Measurements from ENCODE around the gene GIT1.

DNA sequence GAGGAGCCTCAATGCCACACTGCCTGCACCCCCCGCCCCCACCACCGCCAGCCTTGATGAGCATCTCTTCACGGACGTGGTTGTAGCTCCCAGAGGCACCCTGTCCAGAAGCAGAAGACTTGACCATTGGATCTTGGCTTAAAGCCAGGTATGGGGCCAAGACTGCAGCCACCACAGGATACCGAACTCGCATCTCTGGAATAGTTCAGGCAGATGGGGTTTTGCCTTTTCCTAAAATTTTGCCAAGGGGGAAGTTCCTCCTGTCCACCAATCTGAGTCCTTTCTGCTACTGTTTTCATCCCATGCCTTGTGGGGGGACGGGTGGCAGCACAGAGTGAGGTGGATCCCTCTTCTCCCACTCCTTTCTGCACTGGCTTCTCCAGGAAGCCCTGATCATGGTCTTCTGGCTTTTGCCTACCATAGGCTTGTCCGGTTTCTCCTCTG, 32.3 kb upstream of the GIT1 start:
- TF ChIP-seq SNAI2 (CRISPR knock-in tag; IDR thresholded peaks at IDR 0.05), result no peak
- TF ChIP-seq, protein P1, sequence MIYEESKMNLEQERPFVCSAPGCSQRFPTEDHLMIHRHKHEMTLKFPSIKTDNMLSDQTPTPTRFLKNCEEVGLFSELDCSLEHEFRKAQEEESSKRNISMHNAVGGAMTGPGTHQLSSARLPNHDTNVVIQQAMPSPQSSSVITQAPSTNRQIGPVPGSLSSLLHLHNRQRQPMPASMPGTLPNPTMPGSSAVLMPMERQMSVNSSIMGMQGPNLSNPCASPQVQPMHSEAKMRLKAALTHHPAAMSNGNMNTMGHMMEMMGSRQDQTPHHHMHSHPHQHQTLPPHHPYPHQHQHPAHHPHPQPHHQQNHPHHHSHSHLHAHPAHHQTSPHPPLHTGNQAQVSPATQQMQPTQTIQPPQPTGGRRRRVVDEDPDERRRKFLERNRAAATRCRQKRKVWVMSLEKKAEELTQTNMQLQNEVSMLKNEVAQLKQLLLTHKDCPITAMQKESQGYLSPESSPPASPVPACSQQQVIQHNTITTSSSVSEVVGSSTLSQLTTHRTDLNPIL (CRISPR knock-in tag; IDR thresholded peaks at IDR 0.05; ENCODE audit: low read depth), result no peak
- TF ChIP-seq ZNF565 (CRISPR knock-in tag; conservative IDR thresholded peaks at IDR 0.05; ENCODE audit: low read depth), result no peak
- TF ChIP-seq CSDC2 (CRISPR knock-in tag; IDR thresholded peaks at IDR 0.05), result no peak
- no peak for TF ChIP-seq TSHZ2 (CRISPR knock-in tag; IDR thresholded peaks at IDR 0.05)
- TF ChIP-seq ISL1 (CRISPR knock-in tag; IDR thresholded peaks at IDR 0.05), result no peak
- TF ChIP-seq ZFP30 (CRISPR knock-in tag; IDR thresholded peaks at IDR 0.05), result no peak
- TF ChIP-seq, protein P2, sequence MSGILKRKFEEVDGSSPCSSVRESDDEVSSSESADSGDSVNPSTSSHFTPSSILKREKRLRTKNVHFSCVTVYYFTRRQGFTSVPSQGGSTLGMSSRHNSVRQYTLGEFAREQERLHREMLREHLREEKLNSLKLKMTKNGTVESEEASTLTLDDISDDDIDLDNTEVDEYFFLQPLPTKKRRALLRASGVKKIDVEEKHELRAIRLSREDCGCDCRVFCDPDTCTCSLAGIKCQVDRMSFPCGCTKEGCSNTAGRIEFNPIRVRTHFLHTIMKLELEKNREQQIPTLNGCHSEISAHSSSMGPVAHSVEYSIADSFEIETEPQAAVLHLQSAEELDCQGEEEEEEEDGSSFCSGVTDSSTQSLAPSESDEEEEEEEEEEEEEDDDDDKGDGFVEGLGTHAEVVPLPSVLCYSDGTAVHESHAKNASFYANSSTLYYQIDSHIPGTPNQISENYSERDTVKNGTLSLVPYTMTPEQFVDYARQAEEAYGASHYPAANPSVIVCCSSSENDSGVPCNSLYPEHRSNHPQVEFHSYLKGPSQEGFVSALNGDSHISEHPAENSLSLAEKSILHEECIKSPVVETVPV (CRISPR knock-in tag; IDR thresholded peaks at IDR 0.05), result no peak
- no peak for TF ChIP-seq ARNTL (CRISPR knock-in tag; IDR thresholded peaks at IDR 0.05; ENCODE audit: borderline replicate concordance, low read depth)
- TF ChIP-seq, protein P3, sequence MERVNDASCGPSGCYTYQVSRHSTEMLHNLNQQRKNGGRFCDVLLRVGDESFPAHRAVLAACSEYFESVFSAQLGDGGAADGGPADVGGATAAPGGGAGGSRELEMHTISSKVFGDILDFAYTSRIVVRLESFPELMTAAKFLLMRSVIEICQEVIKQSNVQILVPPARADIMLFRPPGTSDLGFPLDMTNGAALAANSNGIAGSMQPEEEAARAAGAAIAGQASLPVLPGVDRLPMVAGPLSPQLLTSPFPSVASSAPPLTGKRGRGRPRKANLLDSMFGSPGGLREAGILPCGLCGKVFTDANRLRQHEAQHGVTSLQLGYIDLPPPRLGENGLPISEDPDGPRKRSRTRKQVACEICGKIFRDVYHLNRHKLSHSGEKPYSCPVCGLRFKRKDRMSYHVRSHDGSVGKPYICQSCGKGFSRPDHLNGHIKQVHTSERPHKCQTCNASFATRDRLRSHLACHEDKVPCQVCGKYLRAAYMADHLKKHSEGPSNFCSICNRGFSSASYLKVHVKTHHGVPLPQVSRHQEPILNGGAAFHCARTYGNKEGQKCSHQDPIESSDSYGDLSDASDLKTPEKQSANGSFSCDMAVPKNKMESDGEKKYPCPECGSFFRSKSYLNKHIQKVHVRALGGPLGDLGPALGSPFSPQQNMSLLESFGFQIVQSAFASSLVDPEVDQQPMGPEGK (CRISPR knock-in tag; IDR thresholded peaks at IDR 0.05; ENCODE audit: borderline replicate concordance), result no peak
- no peak for TF ChIP-seq GLIS3 (CRISPR knock-in tag; IDR thresholded peaks at IDR 0.05)
- no peak for TF ChIP-seq ZNF8 (CRISPR knock-in tag; IDR thresholded peaks at IDR 0.05)
- no peak for TF ChIP-seq ZFP3 (CRISPR knock-in tag; IDR thresholded peaks at IDR 0.05)
- no peak for TF ChIP-seq RARB (CRISPR knock-in tag; IDR thresholded peaks at IDR 0.05)
